Measurements from ENCODE around the gene KLC3. TPM values are rescaled to one million over a fixed set of nuclear protein-coding genes. Genes with fewer than 3 reads are reported as not detected.

Gene KLC3
- 1 to 10 TPM; 3.4 to 7.0 TPM for total RNA-seq

DNA sequence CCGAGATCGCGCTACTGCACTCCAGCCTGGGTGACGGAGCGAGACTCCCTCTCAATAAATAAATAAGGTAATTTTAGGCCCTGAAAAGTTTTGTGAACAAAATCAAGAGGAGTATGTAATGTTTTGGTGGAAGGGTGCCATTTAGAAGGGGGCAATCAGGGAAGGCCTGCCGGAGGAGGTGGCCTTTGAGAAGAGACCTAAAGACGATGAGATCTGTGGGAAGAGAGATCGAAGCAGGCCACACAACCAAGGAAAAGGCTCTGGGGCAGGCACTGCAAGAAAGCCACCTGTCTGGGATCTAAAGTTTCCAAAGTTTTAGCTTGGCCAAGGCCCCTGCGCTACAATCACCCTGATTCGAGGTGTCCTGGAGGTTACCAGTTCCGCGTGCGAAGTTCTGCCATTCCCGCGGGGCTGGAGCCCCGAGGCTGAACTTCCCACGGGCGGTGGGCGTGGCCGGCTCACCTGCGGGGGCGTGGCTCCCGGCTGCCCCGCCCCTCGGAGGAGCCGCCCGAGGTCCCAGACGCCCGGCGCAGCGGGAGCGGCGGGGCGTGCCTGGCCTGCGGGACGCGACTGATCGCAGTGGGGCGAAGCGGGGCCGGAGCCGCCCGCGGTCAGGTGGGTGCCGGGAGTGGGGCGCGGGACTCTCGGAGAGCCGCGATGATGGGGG, at the start of gene KLC3:
Gene KLC3 (plus strand): TSS at position 519 of the 667 bp plus-strand sequence. CDS start 4,792 bp downstream, outside the sequence.
- DNase-seq (ENCODE audit: low spot score): peak; percentile 38
- Histone ChIP-seq H3K9me3 (no peaks in the 10 kb centered on the region), H3K4me1 (replicated peaks) (no peaks in the 10 kb centered on the region), H3K4me3 (peak within 1 kb of the TSS; percentile 31 to 47), H3K27me3 (replicated peaks; ENCODE audit: insufficient read depth) (no peaks in the 10 kb centered on the region), H3K27ac (peak within 1 kb of the TSS in 1 of 2 donors; percentile 61), H3K36me3 (no peaks in the 10 kb centered on the region)
- TF ChIP-seq, protein P1, sequence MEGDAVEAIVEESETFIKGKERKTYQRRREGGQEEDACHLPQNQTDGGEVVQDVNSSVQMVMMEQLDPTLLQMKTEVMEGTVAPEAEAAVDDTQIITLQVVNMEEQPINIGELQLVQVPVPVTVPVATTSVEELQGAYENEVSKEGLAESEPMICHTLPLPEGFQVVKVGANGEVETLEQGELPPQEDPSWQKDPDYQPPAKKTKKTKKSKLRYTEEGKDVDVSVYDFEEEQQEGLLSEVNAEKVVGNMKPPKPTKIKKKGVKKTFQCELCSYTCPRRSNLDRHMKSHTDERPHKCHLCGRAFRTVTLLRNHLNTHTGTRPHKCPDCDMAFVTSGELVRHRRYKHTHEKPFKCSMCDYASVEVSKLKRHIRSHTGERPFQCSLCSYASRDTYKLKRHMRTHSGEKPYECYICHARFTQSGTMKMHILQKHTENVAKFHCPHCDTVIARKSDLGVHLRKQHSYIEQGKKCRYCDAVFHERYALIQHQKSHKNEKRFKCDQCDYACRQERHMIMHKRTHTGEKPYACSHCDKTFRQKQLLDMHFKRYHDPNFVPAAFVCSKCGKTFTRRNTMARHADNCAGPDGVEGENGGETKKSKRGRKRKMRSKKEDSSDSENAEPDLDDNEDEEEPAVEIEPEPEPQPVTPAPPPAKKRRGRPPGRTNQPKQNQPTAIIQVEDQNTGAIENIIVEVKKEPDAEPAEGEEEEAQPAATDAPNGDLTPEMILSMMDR (IDR thresholded peaks at IDR 0.05): no peak
- no peak for TF ChIP-seq POLR2AphosphoS5 (IDR thresholded peaks at IDR 0.05)
- TF ChIP-seq POLR2A (IDR thresholded peaks at IDR 0.05): peak; percentile 76
- intact Hi-C loops (cut with DNase I): no loop called here
- 18% methylated on average over 25 of the region's 50 CpGs for WGBS

GRCh38 chr19:45291834-45292233, 48.7 kb upstream of the KLC3 start:
- 100% methylated on average over 1 of the region's 1 CpG for WGBS
- H3K9me3 ChIP-seq: no peaks in the 10 kb centered on the region
- H3K27ac ChIP-seq: no peak overlapping the region
- H3K36me3 ChIP-seq: peaks cover 0 to 2% of the 10 kb centered on the region in 2 donors
- intact Hi-C loops (cut with DNase I): no loop called here
- no peak for DNase-seq (ENCODE audit: low spot score)
- no peaks in the 10 kb centered on the region for H3K27me3 ChIP-seq (replicated peaks; ENCODE audit: insufficient read depth)
- no peak overlapping the region for H3K4me3 ChIP-seq
- no peaks in the 10 kb centered on the region for H3K4me1 ChIP-seq (replicated peaks)
- TF ChIP-seq POLR2A (IDR thresholded peaks at IDR 0.05) (no peak), POLR2AphosphoS5 (IDR thresholded peaks at IDR 0.05) (no peak)
- TF ChIP-seq, protein P1 (IDR thresholded peaks at IDR 0.05): no peak

GRCh38 chr19:45293682-45294081, 46.9 kb upstream of the KLC3 start:
- Histone ChIP-seq H3K4me1 (replicated peaks) (no peaks in the 10 kb centered on the region), H3K27ac (no peak overlapping the region), H3K9me3 (no peaks in the 10 kb centered on the region), H3K36me3 (no peaks in the 10 kb centered on the region), H3K27me3 (replicated peaks; ENCODE audit: insufficient read depth) (no peaks in the 10 kb centered on the region), H3K4me3 (no peak overlapping the region)
- intact Hi-C loops (cut with DNase I): no loop called here
- DNase-seq (ENCODE audit: low spot score): no peak
- WGBS: 94% methylated on average over 4 of the region's 4 CpGs
- TF ChIP-seq POLR2A (IDR thresholded peaks at IDR 0.05) (no peak), POLR2AphosphoS5 (IDR thresholded peaks at IDR 0.05) (no peak)
- TF ChIP-seq, protein P1 (IDR thresholded peaks at IDR 0.05): no peak

DNA sequence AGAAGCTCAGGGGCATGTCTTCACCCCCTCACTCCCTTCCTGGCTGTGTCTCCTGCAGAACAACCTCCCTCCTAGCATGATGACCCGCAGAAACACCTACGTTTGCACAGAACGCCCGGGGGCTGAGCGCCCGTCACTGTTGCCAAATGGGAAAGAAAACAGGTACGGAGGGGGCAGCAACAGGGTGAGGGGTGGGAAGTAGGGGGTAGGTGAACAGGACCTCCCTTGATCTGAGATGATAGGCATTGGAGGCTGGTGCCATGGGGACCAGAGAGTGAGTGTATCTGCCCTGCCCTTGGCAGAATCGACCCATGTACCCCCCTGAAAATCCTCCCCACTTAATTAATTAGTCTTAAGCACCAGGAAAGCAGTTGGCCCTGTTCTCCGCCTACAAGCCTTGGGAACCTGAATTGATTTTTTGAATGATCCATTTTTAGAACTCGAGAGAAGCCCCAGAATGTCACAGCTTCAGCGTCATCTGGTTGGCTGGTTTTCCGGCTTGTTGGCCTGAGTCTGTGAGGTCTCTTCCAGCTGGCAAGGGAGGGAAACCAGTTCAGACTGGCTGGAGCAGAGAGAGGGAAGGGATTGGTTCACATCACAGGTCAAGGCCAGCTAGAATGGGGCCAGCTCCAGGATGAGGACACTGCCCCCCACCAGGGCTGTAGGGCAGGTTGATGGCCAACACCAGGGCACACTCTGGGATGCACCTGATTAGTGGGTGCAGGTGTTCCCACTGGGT, 46.1 kb upstream of the KLC3 start:
- DNase-seq (ENCODE audit: low spot score): peak; percentile 34
- 40% methylated on average over 12 of the region's 12 CpGs for WGBS
- H3K9me3 ChIP-seq: no peaks in the 10 kb centered on the region
- no peaks in the 10 kb centered on the region for H3K4me1 ChIP-seq (replicated peaks)
- intact Hi-C loops (cut with DNase I): no loop called here
- H3K27me3 ChIP-seq (replicated peaks; ENCODE audit: insufficient read depth): no peaks in the 10 kb centered on the region
- H3K4me3 ChIP-seq: no peak overlapping the region
- TF ChIP-seq POLR2A (IDR thresholded peaks at IDR 0.05) (no peak), POLR2AphosphoS5 (IDR thresholded peaks at IDR 0.05) (peak; percentile 26)
- TF ChIP-seq, protein P1 (IDR thresholded peaks at IDR 0.05): no peak
- peaks cover 0 to 4% of the 10 kb centered on the region in 2 donors for H3K36me3 ChIP-seq
- H3K27ac ChIP-seq: no peak overlapping the region
